NCI-H446 (cell line): Measurements from ENCODE around the gene RHOB.
"Not testable (repeated sequence)": the region's sequence is repeated elsewhere in the genome, so short reads cannot be mapped to it uniquely, and the experiment has no call there.

Experiments used
- DNase-seq, 2 experiments: peaks; one replicate each; lab custom pipeline; 2025; lab: John Stamatoyannopoulos, UW

Gene RHOB

DNA sequence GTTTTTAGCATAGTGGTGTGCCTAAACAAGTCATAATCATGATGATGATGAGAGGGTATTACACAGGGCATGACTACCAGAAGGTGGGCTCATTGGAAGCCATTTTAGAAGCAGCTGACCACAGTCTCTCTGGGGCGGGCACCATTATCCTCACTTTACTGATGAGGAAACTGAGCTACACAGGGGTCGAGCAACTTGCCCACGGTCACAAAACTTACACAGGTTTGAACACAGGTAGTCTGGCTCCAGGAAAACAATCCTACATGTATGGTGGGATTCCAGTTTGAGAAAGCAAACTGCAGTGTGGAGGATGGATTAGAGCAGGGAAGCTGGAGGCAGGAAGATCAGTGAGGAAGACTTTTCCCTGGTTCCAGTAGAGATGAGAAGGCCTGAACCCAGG, 6.2 kb downstream of the RHOB start:
- DNase-seq, result no peak

GRCh38 chr2:20454036-20454981, 7.4 kb downstream of the RHOB start:
- DNase-seq, result no peak

GRCh38 chr2:20455076-20455587, 8.3 kb downstream of the RHOB start:
- DNase-seq, result no peak

- DNase-seq, result no peak
These were observed 9.3 kb downstream of the RHOB start for GRCh38 chr2:20456116-20456571.

DNA sequence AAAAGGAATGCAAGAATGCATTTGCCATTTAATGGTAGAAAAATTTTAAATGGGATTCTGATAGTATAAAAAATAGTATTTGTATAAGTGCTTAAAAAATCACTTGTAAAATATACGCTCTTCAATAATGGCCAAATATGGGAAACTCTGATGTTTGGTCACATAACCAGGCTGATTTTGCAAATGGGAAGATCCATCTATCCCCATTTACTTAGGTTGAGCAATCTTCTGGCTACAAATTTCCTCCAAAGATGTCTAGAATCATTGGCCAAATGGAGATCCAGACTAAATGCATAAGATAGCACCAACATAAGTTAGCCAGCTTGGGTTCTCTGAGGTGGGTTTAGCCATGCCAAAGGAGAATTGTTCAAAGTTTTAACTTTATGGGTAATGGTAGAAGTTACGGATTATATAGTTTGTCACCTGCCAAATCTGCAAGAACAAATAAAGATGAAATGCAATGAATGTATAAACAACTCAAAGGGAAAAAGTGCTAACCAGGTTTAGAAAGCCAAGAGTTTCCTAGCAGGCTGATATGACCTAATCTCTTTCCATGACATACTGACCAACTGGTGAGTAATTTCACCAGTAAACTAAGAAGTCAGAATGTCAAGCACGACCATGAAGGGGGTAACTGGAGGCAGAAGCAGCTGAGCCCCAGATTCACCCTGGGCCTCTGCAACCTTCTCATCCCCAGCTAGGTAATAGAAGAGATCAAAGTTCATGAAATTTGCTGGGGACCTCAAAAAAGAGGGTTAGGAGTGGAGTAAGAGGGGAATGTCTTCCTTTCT, 10.0 kb downstream of the RHOB start:
- DNase-seq, result no peak

DNA sequence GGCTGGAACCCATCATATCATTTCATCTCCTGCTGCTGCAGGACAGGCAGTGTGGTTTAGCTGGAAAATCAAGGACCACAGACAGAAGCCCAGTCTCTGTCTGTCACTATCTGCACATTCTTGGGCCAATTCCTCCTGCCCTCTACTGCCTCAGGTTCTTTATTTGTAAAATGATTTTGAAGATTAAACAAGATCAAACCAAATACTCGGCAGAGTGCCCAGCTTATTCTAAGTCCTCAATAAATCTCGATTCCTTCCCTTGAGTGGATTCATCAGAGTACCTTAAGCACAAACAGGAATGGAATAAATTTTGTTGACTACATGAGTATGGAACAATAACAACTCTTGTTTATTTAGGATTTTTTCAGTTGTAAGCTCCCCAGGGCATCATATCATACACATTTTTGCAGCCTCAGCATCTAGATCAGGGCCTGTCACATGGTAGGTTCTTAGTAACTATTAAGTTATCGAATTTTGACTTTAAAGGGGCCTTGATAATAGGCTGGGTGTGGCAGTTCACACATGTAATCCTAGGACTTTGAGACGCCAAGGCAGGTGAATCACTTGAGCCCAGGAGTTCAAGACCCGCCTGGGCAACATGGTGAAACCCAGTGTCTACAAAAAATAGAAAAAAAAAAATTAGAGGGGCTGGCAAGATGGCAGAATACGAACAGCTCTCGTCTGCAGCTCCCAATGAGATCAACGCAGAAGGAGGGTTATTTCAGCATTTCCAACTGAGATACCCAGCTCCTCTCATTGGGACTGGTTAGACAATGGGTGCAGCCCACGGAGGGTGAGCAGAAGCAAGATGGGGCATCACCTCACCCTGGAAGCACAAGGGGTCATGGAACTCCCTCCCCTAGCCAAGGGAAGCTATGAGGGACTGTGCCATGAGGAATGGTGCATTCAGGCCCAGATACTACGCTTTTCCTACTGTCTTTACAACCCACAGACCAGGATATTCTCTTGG, 11.1 kb downstream of the RHOB start:
- DNase-seq, result no peak

- DNase-seq, result not testable (repeated sequence)
These were observed 12.0 kb downstream of the RHOB start for GRCh38 chr2:20458737-20459484.

DNA sequence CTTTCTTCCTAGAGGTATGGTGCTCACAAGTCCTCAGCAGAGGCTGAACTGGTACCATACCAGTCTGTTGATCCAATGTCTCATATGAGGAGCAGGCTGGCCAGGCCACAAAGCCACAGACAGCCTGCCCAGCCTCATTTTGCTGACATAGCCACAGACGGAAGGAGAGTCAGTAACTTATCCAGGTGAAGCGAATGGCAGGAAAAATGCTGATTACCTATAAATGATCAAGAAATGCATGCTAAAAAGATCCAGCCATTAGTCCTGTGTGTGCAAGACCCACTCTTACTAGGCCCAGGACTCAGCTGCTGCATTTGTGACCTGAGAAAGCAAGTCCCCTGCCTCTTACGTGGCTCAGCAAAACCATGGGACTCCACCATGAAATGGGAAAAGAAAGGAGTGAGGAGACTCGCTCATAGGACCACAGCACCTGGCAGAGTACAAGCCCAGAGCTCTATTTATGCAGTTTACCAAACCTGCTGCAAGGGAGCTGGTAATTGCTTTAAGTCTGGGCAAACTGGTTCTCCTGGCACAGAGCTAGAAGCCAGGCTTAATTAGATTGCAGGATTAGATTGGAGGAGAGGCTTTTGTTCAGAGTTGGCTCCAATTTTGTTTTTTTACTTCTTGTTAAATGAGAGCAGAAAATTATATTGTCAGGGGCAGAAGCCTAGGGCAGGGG, 19.0 kb downstream of the RHOB start:
- DNase-seq, result peak in 1 of 2 experiments; percentile 55

DNA sequence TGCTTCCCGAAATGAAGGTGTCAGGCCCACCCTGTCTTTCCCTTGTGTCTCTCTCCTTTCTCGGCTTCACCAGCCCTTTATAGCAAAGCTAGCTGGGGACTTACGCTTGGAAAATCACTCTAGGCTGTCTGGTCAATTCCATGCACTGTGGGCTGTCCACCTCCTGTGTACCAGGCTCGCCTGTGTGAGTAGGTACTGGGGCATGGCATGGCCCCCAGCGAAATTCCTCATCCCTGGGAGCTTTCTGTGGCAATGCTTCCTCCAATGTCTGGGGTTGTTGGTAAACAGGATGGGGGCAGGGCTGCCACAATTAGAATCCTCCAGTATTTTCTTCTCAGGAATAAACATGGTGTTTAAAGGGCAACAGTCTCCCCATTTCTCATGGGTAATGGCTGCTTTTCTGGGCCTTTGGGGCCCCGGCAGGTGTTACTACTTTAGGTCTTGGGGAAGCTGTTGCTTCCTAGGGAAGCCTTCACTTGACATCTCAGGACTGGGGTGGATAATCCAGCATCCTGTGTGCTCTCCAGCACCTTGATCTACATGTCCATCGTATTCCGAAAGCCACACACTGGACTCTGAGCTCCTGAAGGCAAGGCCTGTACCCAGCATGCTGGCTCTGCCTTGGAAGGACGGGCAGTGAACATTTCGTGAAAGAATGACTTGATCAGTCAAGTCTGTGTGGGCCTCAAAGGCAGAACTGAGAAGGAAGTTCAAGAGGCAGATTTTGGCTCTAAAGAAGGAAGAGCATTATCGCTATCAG, 21.1 kb downstream of the RHOB start:
- DNase-seq, result no peak

GRCh38 chr2:20468549-20469500, 22.0 kb downstream of the RHOB start:
- no peak for DNase-seq

DNA sequence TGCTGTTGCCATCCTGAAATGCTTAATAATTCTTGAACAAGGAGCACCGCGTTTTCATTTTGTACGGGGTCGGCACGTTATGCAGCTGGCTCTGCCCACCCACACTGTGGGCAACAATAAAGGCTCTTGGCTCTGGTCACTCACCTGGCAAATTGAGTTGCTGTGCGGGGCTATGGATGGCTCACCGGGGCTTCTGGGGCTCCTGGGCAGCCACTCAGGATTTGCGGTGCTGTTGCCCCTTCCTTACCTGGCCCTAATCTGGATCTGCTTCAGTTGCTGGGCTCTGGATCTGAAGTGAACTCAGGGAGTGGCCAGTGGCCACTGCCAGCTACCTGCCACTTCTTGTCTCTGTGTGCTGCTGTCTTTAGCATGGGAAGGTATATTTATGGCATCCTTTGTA, 22.7 kb downstream of the RHOB start:
- no peak for DNase-seq

DNA sequence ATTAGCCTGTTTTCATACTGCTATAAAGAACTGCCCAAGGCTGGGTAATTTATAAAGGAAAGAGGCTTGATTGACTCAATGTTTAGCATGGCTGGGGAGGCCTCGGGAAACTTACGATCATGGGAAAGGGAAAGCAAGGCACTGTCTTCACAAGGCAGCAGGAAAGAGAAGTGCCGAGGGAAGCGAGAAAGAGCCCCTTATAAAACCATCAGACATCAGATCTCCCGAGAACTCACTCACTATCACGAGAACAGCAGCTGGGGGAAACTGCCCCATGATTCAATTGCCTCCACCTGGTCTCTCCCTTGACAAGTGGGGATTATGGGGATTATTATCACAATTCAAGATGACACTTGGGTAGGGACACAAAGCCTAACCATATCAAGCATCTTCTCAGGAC, 23.3 kb downstream of the RHOB start:
- DNase-seq, result no peak

DNA sequence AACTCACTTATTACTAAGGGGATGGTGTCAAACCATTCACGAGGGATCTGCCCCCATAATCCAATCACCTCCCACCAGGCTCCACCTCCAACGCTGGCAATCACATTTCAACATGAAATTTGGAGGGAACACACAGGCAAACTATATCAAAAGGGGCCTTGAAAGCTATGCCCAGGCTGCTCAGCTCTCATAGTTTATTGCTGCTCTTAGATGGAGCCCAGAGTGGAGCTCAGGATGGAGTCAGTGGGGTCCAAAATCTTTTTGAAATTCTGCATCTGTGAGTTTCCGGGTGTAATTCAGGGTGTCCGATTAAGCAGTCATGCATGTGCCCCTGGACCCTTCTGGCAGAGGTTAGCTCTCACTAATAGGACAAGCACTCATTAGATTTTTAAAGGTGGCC, 24.3 kb downstream of the RHOB start:
- DNase-seq, result no peak

DNA sequence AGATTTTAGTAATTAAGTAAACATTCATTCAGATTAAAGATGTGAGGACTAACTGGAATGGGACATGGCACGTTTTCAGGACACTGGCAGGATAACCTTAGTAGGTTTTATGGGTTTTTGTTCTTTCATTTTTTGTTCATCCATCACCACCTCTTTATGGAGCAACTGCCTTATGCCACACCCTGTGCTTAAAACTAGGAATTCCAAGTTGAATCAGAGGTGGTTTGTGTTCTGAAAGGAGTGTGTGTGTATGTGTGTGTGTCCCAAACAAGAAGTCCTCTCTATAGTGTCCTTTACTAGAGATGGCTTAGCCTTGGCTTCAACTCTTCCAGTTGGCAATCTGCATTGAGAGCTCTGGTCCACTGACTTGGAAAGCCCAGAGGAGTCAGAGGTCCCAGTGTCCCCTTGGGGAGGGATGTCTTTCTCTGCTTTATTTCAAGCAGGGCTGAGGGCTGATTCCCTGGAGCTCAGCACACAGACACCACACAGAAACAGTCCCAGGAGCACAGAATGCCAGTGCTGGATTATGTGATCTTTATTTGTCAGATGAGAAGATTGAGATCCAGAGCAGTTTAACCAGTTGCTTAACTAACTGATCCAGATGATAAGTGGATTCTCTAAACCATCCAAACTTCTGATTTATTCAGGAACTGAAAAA, 25.2 kb downstream of the RHOB start:
- no peak for DNase-seq

DNA sequence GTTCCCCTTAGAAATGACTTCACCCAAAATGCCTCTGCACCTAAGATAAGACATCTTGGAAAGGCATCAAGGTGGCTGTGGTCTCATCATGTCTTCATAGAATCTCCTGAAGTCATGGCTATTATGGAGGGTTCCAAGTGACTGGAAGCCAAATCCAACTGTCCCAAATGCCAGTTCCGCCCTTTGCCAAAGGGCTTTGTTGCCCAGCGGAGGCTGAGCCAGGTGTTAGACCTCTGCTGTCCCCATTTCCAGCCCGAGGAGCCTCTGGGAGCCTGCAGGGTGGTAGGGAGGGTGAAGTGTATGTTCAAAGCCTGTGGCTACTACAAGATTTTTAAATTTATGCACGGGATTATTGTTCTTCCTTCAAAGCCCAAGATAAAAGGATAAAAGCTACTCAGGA, 25.7 kb downstream of the RHOB start:
- no peak for DNase-seq

GRCh38 chr2:20473128-20473527, 26.3 kb downstream of the RHOB start:
- no peak for DNase-seq

- DNase-seq, result no peak
These were observed 28.1 kb downstream of the RHOB start for GRCh38 chr2:20474757-20475566.
